SK-N-MC (cell line): ENCODE data around the gene JADE1.

Experiments used
- EZH2 ChIP-seq: fragments of 200-600 bp; sonication (generic); IDR thresholded peaks from one replicate; pipeline ENCODE4 v1.6.1; 2017; ENCODE audit warnings: antibody characterized with exemption
- FOXP2 ChIP-seq: optimal IDR thresholded peaks from 2 replicates; pipeline ENCODE3; 2011; ENCODE audit warnings: mild to moderate bottlenecking, moderate library complexity; ENCODE audit not compliant: insufficient read depth; ENCODE audit errors: extremely low read length, control extremely low read depth
- POLR2AphosphoS5 ChIP-seq: IDR thresholded peaks from 2 replicates; pipeline ENCODE4 v1.6.1; 2012; ENCODE audit warnings: mild to moderate bottlenecking, low read depth, low read length, borderline replicate concordance

GRCh38 chr4:128812442-128813235 is 3.1 kb downstream of the JADE1 start:
- TF ChIP-seq POLR2AphosphoS5, result no peak
- TF ChIP-seq EZH2, result no peak
- TF ChIP-seq FOXP2, result no peak
